Tibial nerve (tissue), 3 donors: ENCODE measurements around the gene LRRC10.

Experiments used
- CTCF ChIP-seq, 5 experiments: fragments of 200-600 bp in 3 of 5; fragments of 450-650 bp in 2 of 5; sonication (generic) in 3 of 5; IDR thresholded peaks; one replicate each; pipeline ENCODE4 v1.5.1; 2016 to 2019; ENCODE audit warnings: antibody characterized with exemption in 5 of 5, mild to moderate bottlenecking in 3 of 5, moderate library complexity in 2 of 5
- POLR2A ChIP-seq, 2 donors: fragments of 450-650 bp; IDR thresholded peaks; one replicate each; pipeline ENCODE4 v1.6.1; 2017; ENCODE audit warnings: antibody characterized with exemption in 2 of 2, mild to moderate bottlenecking in 2 of 2, moderate library complexity in 2 of 2

GRCh38 chr12:69575346-69575745 lies 35.4 kb downstream of the LRRC10 start:
- no peak for TF ChIP-seq POLR2A (IDR thresholded peaks at IDR 0.05)
- TF ChIP-seq CTCF (IDR thresholded peaks at IDR 0.05), result no peak
